HL-60/S4 treated with phorbol 12-myristate 13-acetate at 8.2 ng/mL for 4 days and 3 days (cell line): ENCODE measurements around the gene ANTXR2.

Experiments
- in situ Hi-C: fragments of 300-500 bp; cut with MboI; formaldehyde crosslinking; loops from 2 replicates; pipeline ENCODE4 v1.15.0; 2022; ENCODE audit warnings: low sequenced_read_pairs

Gene ANTXR2

DNA sequence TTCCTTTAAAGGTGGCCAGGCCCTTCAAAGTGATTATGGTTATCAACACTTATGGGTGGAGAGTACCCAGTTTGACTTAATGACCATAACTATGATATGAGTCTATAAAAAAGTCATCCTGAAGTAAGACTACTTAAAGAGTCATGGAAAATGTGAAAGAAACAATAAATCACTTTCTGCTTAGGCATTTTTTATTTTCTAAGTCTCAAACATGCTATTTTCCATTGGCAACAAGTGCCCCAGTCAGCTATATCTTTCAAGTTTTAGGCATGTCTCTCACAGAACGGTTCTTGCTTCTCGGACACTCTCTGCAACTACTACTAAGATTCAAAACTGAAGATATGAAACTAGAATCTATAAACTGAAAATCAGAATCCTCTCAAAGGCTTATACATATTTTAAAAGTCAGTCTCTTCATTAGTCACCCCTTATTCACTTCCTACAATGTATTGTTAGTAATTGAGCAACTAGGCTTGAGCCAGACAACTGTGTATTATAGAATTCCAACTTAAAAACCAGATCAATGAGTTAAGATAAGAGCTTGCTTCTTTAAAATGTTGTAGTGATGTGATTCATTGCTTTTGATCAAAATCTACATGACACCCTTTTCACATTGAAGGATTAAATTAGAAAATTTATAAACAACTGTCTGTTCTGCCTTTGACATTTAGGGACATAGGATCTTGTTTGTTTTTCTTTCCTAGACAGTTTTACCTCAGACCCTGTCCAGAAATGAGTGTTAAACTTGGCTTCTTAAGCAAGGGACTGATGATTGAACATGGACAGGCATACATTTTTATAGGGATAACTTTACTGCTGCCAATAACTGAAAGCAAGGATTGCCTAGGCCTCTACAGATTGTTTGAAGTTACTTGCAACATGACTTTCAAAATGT is 2.9 kb downstream of the ANTXR2 start:
- in situ Hi-C loops, result no loop called here

DNA sequence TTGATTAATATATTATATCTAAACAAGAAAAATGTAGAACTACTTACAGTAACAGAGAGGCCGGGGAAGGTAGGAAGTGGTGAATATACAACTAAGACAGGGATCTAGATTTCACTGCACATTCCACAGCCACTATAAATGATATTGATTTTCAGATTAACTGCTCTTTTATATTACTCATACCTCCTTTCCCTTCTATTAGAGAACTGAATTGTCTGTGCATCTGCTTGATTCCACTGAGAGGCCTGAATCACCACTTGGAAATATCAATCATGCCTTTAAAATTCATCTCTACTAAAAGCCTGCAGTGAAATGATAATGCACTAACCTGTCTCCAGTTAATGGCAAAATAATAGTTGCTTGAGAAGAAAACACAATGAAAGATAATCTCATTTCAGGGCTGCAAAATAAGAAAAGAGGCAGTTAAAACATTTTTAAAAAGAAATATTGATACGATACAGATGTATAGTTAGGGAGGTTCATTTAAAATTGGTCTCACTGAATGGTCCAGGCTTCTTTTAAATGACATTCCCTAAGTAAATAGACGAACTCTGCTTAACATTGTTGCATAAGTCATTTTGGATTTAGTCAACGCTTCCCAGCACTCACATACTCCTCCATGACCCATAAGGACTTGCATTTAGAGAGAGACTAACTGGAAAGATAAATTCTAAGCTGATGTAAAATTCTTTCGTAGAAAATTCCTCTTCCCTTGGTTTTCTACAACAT is 3.8 kb downstream of the ANTXR2 start:
- in situ Hi-C loops, result no loop called here

DNA sequence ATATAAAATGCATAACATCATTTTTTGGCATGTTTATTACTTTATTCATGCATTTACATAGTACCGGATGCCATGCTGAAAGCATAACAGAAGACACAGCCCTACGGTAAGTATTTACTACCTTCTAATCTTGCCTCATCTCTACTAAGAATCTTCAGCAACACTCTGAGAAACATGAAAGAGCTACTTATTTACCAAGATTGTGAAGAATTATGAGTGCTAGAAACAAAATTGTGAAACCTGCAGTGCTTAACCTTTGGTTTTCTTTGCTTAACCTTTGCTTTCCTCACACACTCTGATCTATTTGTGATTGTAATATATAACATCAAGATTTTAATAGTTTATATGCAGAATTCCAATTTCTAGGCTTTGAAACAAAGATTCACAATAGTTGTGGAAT is 7.4 kb downstream of the ANTXR2 start:
- in situ Hi-C loops, result no loop called here

DNA sequence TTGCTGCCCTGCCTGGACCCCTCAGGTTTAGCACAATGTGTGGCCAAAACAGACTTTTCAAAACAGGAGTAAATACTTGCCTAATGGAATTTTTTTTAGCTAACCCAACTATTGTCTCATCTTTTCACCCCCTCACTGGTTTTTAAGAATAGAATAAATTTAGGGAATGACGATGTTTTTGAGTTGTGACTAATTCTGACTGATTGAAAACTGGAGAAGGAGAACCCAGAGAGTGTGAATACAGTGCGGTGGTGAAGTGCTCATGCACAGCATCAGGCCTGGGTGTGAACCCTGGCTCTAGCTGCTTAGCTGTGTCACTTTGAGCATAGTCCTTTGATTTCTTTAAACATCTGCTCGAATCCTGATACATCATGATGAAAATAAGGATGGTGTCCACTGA is 10.5 kb downstream of the ANTXR2 start:
- in situ Hi-C loops, result no loop called here

DNA sequence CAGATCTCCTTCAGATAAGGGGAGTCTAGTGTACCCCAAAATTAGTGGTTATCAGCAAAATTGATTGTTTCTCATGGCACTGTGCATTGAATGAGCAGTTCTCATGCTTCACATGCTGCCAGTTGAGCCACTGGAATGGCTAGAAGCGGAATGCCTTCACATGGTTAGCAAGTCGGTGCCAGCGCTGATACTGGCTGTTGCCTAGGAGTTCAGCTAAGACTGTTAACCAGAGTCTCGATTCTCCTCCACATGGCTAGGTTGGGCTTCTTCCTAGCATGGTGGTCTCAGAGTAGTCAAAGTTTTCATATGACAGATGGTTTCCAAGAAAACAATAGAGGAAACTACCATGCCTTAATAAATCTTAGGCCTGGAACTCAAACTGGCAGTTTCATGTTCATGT is 12.2 kb downstream of the ANTXR2 start:
- in situ Hi-C loops, result no loop called here

DNA sequence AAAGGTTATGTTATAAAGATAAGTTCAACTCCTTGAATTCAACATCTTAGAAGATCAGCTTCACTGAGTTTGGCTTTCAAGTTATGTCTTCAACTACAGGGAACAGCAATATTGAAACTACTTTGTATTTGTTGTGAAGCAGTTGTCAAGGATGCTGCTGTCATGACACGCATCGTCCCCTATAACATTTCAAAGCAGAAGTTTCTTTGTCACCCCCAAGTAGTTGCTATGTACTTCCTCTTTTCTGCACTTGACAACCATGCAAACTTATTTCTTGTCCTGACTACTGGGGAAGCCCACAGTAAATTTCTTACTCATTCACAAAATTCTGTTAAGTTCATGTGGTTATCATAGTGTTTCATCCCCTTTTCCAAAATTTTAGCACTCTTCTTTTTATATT is 14.3 kb downstream of the ANTXR2 start:
- in situ Hi-C loops, result no loop called here

DNA sequence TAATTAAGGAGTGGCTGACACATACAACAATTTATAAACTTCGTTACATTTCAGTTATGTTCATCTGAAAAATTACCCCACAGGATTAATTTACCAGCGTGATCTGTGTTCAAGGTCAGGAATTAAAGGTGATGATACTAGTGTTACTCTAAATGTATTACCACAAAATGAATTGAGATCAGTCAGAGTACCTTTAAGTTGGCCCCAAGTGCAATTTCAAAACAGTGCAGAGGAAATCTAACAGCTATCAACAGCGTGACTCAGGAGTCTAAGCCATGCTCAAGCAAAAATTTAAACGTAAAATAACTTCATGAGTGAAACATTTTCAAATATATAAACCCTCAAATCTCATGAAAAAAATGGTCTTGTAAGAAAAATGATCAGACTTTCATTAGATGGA is 18.7 kb downstream of the ANTXR2 start:
- in situ Hi-C loops, result no loop called here

DNA sequence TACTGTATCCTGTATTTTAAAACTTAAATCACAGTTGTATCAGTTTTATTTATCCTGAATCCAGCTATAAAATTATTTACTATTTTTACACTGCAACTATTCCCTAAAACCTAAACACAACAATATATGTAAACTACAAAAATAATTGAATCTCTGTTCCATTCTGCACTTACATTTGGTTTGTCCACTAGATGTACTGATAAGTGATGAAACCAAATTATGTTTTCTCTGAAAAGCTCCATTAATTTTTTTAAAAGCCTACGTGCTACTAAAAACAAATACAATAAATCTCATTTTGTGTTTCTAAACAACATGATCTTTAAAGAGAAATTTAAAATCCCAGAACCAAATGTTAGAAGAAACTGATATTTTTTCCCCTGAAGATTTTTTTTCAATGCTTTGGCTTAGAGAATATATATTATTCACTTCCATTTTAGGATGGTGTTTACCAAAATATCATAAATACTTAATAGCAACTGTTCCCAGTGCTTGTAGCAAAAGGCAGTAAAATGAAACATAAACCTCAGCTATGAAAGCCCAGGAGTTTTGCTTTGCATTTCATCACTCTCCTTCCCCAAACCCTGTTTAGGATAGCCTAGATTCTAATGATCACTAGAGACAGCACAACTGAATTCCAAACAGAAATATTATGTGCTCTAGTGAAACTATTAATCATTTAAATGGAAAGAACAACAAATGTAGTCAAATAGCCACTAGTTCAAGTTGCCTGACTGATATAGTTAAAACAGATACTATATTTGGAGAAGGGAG is 19.7 kb downstream of the ANTXR2 start:
- in situ Hi-C loops, result no loop called here

DNA sequence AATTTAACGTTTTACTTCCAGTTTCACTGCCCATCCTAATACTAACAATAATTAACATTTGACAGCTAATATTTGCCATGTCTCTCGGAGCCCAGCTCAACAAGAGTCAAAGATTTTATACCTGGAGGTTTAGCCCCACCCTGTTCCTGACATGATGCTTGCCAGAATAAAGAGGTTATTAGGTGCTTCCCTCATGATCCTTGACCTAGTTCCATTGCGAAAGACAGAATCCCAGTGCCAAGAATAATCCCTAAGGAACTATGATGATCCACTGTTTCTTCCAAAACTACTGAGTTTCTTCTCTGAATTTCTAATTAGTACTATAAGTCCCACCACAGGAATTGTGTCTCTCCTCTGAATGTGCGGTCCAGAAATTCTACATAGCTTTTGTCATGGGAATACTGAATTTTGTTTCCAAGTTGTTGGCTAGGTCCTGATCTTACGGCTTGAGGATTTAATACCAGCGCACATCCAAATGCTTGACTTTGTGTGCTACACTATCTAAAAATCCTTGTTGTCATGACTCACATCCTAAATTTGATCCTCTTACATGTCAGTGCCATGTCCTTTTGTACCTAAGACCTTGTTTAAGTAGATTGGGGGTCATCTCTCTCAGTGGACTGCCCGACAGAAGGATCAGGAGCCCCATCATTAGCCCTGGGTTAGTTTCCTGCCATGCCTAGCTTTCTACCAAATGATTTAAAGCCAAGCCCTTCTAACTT is 23.1 kb downstream of the ANTXR2 start:
- in situ Hi-C loops, result no loop called here

DNA sequence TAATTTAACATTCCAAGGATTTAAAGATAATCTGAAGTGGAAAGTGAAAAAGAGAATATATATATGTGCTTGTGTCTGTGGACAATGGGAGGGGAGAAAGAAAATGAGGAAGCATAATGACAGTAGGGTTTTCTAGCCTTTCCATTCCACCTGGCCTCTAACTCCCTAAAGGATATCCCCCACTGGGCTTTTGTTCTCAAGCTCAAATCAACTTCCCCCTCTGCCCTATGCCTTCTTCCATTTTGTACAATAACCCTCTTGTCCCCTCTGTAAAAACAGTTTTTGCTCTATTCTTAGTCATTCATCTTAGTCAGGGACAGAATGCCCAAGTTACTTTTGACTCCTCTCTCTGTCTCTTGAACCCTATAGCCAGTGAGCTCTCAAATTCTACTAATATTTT is 23.6 kb downstream of the ANTXR2 start:
- in situ Hi-C loops, result no loop called here

DNA sequence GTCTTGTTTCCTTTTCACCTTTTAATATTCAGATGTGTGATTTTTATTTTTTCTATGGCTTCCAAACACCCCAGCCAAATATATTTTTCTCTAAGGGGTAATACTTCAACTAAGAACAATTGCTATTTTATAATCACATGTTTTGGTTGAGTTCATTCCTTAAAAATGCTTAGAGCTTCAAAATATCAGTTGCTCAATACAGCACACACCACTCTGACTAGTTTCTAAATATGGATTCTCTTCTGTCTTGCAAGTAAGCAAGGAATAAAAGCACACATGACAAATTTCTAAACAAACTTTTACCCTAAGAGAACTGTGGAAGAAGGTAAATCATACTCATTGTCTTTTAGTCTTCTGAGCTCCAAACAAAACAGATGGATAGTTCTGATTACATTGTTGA is 27.2 kb downstream of the ANTXR2 start:
- in situ Hi-C loops, result no loop called here

DNA sequence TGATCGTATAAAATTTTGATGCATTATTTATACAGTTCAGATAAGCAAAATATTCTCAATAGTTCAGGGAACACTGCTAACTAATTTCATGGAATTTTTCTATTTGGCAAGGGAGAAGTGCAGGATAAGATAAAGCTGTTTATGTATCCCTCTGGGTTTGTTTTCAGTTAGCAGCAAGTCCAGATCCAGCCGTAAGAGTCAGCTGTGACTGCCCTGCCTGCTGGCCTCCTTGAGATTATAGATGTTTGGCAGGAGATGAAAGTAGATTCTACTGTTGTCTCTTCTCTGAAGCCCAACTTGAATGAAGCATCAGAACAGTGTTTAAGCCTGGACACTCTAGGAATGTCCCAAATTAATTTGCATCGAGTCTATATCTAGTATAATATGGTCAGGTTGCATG is 29.5 kb downstream of the ANTXR2 start:
- in situ Hi-C loops, result no loop called here

DNA sequence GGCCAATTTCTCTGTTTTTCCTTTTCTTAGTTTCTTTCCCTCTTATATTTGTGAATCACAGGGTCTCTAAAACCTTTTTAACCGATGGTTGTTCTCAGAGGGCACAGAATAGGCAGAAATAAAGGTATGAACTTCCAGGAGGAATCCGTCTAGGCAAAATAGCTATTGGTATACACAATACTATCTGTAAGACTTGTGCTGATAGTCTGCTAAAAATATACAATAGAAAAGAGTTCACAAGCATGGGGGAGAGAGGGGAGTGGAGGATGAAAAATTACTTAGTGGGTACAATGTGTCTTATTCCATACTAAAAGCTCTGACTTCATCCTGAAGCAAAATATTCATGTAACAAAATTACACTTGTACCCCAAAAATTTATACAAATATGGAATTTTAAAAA is 30.2 kb downstream of the ANTXR2 start:
- in situ Hi-C loops, result no loop called here

DNA sequence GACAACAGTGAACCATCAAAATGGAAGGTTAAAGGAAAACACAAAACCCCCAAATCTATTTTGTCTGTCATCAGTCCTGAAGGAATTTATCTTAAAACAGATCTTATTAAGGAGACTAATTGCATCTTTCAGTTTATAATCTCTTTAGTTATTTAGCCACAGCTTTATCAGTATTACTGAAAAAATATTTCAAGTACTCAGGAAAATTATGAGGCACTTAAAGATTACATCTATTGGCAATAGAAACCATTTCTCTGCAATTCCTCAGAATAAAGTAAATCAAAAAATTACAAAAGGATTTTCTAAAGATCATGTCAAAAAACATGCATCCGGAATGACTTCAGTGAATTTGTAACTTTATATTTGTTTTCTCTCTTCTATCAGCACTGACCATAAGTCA is 35.2 kb downstream of the ANTXR2 start:
- in situ Hi-C loops, result no loop called here

DNA sequence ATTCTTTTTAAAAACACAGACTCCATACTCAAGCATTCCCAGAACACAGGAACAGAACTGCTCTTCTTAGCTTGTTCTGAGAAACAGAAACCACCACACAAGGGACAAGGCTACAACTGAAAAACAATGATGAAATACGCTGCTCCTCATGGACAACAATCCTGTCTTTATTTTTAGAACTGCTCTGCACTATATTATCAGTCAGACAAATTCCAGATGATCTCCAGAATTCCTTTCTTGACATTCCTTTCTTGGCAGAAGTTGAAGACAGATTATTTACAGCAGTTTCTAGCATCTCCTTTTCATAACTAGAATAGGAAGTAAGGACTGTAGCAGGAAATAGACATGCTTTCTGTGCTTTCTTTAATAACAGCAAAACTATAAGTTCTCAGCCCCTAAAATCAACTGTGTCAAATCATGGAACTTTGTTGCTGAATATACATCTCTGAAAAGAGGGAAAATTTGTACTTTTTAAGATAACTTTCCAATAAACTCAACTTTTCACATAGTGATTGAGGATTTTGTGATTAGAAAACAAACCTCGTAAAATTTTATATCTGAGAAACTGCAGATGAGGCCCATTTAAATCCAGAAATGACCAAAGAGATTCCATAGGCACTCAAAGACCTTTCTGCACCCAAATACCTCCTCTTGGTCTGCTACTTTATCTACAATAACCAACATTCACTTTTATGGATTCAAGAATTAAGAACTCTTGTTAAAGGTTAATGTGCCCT is 35.9 kb downstream of the ANTXR2 start:
- in situ Hi-C loops, result no loop called here

DNA sequence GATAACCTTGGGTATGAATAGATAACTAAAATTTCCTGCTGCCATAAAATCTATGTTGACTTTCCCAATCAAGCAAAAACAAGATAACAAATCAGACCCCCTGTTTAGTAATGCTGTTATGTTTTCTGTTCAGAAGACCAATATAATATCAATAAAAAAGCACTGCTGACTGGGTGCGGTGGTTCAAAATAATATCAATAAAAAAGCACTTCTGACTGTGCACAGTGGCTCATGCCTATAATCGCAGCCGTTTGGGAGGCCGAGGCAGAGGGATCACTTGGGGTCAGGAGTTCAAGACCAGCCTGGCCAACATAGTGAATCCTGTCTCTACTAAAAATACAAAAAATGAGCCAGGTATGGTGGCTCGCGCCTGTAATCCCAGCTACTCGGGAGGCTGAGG is 36.7 kb downstream of the ANTXR2 start:
- in situ Hi-C loops, result no loop called here

DNA sequence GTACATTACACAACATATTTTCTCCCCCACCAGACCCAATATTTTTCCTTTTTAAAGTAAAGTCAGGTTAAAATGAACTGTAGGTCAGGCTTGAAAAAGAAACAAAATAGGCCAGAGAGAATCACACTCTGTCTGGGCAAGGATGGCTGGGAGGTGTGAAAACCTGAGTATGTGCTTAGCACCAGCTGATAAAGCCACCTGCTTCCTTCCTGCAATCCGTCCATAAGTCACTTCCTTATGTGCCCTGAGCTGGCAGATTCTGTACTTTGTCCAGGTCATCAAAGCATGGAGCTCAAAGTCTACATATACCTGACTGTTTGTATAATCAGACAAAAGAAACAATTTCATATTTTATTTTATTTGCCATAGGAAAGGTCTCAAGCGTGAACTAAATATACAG is 37.7 kb downstream of the ANTXR2 start:
- in situ Hi-C loops, result no loop called here

DNA sequence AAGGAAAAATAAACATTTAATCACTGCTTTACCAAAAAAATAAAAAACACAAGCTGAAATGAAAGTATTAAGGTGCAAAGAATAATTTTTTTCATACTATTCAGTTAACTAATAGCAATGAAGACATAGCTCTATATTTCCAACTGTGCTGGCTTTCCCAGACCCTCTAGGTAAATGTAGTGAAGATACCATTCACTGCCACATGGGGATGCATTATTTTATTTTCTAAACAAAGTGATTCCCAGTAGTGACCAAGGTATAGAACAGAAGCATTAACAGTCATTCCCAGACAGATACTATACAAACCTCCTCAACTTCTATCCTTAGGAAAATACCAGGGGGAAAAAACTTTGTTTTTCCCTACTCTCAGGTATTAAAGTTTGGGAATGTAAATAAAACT is 39.4 kb downstream of the ANTXR2 start:
- in situ Hi-C loops, result no loop called here

DNA sequence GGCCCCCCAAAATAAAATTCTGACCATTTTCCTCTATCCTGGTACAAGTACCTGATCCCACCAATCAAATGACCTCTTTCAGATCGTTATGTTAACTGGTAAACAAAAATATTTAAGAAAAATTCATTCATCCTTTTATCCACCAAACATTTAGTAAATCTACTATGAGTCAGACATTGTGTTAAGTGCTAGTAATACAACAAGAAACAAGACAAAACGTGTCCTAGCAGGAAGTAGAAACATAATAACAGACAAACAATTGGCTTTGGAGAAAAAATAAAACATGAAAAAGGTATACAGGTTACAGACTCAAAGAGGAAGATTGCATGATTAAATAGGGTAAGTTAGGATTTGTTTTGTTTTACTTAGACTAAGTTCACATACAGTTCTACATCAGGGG is 43.7 kb downstream of the ANTXR2 start:
- in situ Hi-C loops, result no loop called here

DNA sequence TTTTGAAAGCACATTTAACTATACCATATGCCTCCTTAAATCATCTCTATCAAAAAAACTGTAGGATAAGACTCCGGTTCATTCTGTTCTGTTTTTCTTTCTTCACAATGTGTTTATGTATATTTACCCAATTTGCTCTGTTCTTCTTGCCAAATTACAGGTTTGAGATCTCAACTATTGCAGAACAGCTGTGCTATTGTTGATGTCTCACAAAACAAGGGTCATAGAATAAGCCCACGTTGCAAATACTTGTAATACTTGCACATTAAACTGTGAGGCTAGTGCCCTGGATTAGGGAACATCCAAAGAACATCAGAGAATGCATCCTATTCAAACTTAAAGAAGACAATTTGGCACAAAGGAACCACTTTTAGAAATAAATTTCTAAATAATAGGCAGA is 45.4 kb downstream of the ANTXR2 start:
- in situ Hi-C loops, result no loop called here
